GM13976 (cell line): ENCODE measurements around the gene CPAMD8.

Source experiments
- DNase-seq: peaks from one replicate; pipeline ENCODE4 v3.0.0; 2012; ENCODE audit warnings: low spot score
- CTCF ChIP-seq: IDR thresholded peaks from 2 replicates; pipeline ENCODE4 v1.5.1; 2012; ENCODE audit warnings: borderline replicate concordance, mild to moderate bottlenecking; ENCODE audit not compliant: insufficient read depth; ENCODE audit errors: extremely low read depth, missing control alignments, control extremely low read depth
- in situ Hi-C: fragments of 300-500 bp; cut with MboI; formaldehyde crosslinking; loops from one replicate; pipeline ENCODE4 v1.12.0; 2022; ENCODE audit warnings: low sequenced_read_pairs, mixed read lengths, inconsistent platforms; ENCODE audit not compliant: unreplicated experiment

CPAMD8 gene

DNA sequence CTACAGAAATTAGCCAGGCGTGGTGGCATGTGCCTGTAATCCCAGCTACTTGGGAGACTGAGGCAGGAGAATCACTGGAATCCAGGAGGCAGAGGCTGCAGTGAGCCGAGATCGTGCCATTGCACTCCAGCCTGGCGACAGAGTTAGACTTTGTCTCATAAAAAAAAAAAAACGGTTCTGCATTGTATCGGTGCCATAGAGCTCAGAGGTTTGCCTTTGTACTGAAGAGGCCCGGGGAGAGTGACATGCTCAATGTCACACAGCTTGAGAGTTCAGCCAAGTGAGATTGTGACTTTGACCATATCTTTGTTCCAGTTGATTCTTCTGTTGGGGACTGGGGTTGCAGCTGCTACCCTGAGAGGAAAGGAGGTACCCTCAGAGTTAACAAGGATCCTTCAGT, 44.3 kb upstream of the CPAMD8 start:
- no peak for TF ChIP-seq CTCF
- in situ Hi-C loops = loop anchor here (25.0 kb wide), 1 partner anchor 166 kb away; the partner anchor contains the start of genes NR2F6 and OCEL1
- no peak for DNase-seq

DNA sequence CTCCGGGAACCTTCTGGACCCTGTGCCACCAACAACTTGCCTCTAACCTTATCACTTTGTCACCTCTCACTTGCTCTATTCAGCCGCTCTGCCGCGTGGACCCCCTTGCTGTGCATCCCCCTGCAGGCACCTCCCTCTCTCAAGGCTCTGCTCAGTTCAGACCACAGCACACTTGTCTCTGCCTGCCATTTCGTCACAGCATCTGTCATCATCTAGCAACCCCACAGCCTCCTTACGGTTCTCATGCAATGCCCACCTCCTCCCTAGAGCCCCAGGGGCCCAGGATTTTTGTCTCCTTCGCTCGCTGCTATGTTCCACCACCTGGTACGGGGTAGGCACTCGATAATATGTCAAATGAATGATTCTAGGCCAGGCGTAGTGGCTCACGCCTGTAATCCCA, 43.8 kb upstream of the CPAMD8 start:
- in situ Hi-C loops = loop anchor here (25.0 kb wide), 1 partner anchor 167 kb away; the partner anchor contains the start of genes NR2F6 and OCEL1
- no peak for TF ChIP-seq CTCF
- DNase-seq = no peak

GRCh38 chr19:17069193-17069592, 42.6 kb upstream of the CPAMD8 start:
- in situ Hi-C loops = loop anchor here (10.0 to 25.0 kb wide), 2 partner anchors 168 to 216 kb away; partner anchors contain the start of genes ANKLE1, NR2F6 and OCEL1
- TF ChIP-seq CTCF = no peak
- no peak for DNase-seq

- in situ Hi-C loops = loop anchor here (10.0 to 25.0 kb wide), 2 partner anchors 174 to 221 kb away; partner anchors contain the start of genes ANKLE1, NR2F6 and OCEL1
- TF ChIP-seq CTCF = no peak
- no peak for DNase-seq
These were observed 36.8 kb upstream of the CPAMD8 start for GRCh38 chr19:17063428-17063827.

DNA sequence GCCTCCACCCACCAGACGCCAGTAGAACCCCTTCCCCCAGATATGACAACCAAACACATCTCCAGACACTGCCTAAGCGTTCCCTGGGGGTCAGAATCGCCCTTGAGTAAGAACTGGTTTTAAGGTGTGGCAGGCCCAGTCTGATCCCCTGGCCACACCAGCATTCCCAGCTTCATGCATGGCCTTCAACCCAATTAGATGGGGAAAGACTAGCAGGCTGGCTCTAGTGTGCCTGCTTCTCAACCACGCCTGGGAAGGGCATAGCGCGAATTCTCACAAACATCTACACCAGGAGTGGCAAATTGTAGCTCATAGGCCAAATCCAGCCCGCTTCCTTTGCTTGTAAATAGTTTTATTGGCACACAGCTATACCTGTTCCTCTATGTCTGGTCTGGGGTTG, 35.1 kb upstream of the CPAMD8 start:
- DNase-seq = no peak
- in situ Hi-C loops = loop anchor here (10.0 to 25.0 kb wide), 2 partner anchors 176 to 223 kb away; partner anchors contain the start of genes ANKLE1, NR2F6 and OCEL1
- TF ChIP-seq CTCF = no peak

GRCh38 chr19:17061205-17061604, 34.6 kb upstream of the CPAMD8 start:
- DNase-seq = no peak
- no peak for TF ChIP-seq CTCF
- in situ Hi-C loops = loop anchor here (10.0 to 25.0 kb wide), 2 partner anchors 176 to 224 kb away; partner anchors contain the start of genes ANKLE1, NR2F6 and OCEL1
